ENCODE measurements around the gene HAPLN2. TPM values are rescaled to one million over a fixed set of nuclear protein-coding genes. Genes with fewer than 3 reads are reported as not detected.

The HAPLN2 gene
- total and polyA plus RNA-seq, 2 of the 4 experiments (the other 2 are of a cell fraction): not detected

DNA sequence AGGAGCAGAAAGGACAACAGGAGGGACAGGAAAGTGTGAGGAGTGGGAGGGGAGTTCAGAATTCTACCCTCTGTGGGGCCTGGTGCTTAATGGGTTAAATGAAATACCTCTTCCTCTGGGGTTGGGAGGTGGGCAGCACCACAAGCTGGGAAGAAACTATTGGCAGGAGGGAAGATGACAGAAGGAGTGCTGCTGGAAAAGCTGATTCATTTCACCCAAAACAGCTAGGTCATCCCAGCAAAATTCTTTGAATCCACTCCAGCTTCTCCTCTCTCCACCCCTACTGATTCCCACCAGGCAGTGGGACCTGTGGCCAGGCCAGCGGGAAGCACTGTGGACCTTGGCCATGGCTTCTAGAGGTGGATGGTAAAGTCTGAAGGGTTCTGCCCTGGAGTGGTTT is 35.5 kb downstream of the HAPLN2 start:
- POLR2A ChIA-PET (ENCODE audit: unreplicated experiment): no interaction called here
- no peak for TF ChIP-seq SMC3 (IDR thresholded peaks at IDR 0.05; ENCODE audit: low read depth, low read length)
- no peak for TF ChIP-seq RAD21 (IDR thresholded peaks at IDR 0.05; ENCODE audit: low read length)
- no peak for TF ChIP-seq CEBPB (IDR thresholded peaks at IDR 0.05; ENCODE audit: low read depth, low read length)
- TF ChIP-seq POLR2A (IDR thresholded peaks at IDR 0.05; ENCODE audit: low read depth, low read length): no peak
- no peak for TF ChIP-seq MAZ (IDR thresholded peaks at IDR 0.05; ENCODE audit: borderline replicate concordance, low read depth, low read length)
- TF ChIP-seq, protein P1, sequence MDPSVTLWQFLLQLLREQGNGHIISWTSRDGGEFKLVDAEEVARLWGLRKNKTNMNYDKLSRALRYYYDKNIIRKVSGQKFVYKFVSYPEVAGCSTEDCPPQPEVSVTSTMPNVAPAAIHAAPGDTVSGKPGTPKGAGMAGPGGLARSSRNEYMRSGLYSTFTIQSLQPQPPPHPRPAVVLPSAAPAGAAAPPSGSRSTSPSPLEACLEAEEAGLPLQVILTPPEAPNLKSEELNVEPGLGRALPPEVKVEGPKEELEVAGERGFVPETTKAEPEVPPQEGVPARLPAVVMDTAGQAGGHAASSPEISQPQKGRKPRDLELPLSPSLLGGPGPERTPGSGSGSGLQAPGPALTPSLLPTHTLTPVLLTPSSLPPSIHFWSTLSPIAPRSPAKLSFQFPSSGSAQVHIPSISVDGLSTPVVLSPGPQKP (IDR thresholded peaks at IDR 0.05; ENCODE audit: borderline replicate concordance, low read depth, low read length): no peak
- TF ChIP-seq MXI1 (IDR thresholded peaks at IDR 0.05; ENCODE audit: borderline replicate concordance, low read depth, low read length): no peak
- no peak for TF ChIP-seq CHD1 (IDR thresholded peaks at IDR 0.05; ENCODE audit: low read depth, low read length)
- no peak for TF ChIP-seq RCOR1 (IDR thresholded peaks at IDR 0.05; ENCODE audit: insufficient replicate concordance, low read length)
- no peak for TF ChIP-seq BHLHE40 (IDR thresholded peaks at IDR 0.05; ENCODE audit: low read depth, low read length)
- TF ChIP-seq, protein P2, sequence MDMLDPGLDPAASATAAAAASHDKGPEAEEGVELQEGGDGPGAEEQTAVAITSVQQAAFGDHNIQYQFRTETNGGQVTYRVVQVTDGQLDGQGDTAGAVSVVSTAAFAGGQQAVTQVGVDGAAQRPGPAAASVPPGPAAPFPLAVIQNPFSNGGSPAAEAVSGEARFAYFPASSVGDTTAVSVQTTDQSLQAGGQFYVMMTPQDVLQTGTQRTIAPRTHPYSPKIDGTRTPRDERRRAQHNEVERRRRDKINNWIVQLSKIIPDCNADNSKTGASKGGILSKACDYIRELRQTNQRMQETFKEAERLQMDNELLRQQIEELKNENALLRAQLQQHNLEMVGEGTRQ (IDR thresholded peaks at IDR 0.05; ENCODE audit: low read depth, low read length): no peak
- TF ChIP-seq NFE2L2 (IDR thresholded peaks at IDR 0.05; ENCODE audit: low read depth, low read length): no peak
- TF ChIP-seq MAFK (IDR thresholded peaks at IDR 0.05; ENCODE audit: low read depth, low read length): no peak
- TF ChIP-seq, protein P3, sequence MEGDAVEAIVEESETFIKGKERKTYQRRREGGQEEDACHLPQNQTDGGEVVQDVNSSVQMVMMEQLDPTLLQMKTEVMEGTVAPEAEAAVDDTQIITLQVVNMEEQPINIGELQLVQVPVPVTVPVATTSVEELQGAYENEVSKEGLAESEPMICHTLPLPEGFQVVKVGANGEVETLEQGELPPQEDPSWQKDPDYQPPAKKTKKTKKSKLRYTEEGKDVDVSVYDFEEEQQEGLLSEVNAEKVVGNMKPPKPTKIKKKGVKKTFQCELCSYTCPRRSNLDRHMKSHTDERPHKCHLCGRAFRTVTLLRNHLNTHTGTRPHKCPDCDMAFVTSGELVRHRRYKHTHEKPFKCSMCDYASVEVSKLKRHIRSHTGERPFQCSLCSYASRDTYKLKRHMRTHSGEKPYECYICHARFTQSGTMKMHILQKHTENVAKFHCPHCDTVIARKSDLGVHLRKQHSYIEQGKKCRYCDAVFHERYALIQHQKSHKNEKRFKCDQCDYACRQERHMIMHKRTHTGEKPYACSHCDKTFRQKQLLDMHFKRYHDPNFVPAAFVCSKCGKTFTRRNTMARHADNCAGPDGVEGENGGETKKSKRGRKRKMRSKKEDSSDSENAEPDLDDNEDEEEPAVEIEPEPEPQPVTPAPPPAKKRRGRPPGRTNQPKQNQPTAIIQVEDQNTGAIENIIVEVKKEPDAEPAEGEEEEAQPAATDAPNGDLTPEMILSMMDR (conservative IDR thresholded peaks at IDR 0.05; ENCODE audit: low read depth, low read length): no peak
- no peak for TF ChIP-seq FOS (IDR thresholded peaks at IDR 0.05; ENCODE audit: low read depth, low read length)
- no peak for TF ChIP-seq RFX5 (IDR thresholded peaks at IDR 0.05; ENCODE audit: low read depth, low read length)
- Histone ChIP-seq H3K27ac (ENCODE audit: insufficient read depth, low read length) (no peak overlapping the region), H2BK120ac (ENCODE audit: low read depth, low read length) (no peak overlapping the region), H2AK5ac (ENCODE audit: low read depth, low read length) (no peak overlapping the region), H4K20me1 (ENCODE audit: insufficient read depth, low read length) (0 out of 2 replicates have a peak, but pooled peaks cover 8% of the 10 kb centered on the region), H3K79me1 (ENCODE audit: low read depth in 1 of 2, low read length in 2 of 2) (no peaks in the 10 kb centered on the region), H3K14ac (replicated peaks; ENCODE audit: low read depth, low read length) (no peak overlapping the region), H4K91ac (ENCODE audit: insufficient read depth, low read depth, low read length) (no peak overlapping the region), H3K9me1 (ENCODE audit: insufficient read depth, low read length) (no peaks in the 10 kb centered on the region), H3K9ac (ENCODE audit: low read depth, low read length) (no peak overlapping the region), H2BK5ac (ENCODE audit: low read depth, low read length, poor library complexity, severe bottlenecking) (no peak overlapping the region), H3K9me3 (ENCODE audit: control insufficient read depth, insufficient read depth, low read length) (no peaks in the 10 kb centered on the region), H3K4ac (ENCODE audit: low read depth, low read length) (no peak overlapping the region), H4K8ac (ENCODE audit: low read depth in 2 of 2, low read length in 2 of 2) (no peak overlapping the region), H2BK15ac (ENCODE audit: low read depth, low read length) (no peak overlapping the region), H2AK9ac (replicated peaks; ENCODE audit: low read depth, low read length, poor library complexity) (no peak overlapping the region), H3K56ac (ENCODE audit: extremely low read depth, insufficient read depth, low read length) (no peak overlapping the region), H3K18ac (ENCODE audit: low read depth, low read length) (no peak overlapping the region), H2BK20ac (ENCODE audit: low read depth, low read length) (no peak overlapping the region), H3K4me3 (ENCODE audit: insufficient read depth, low read depth, low read length) (no peak overlapping the region), H2AFZ (replicated peaks; ENCODE audit: low read length, poor library complexity) (no peak overlapping the region), H3K27me3 (ENCODE audit: control insufficient read depth, insufficient read depth, low read length) (peaks cover 54% of the 10 kb centered on the region), H4K5ac (ENCODE audit: low read depth, low read length) (no peak overlapping the region), H3K4me1 (ENCODE audit: control insufficient read depth, insufficient read depth, low read length) (peaks cover 3% of the 10 kb centered on the region; the same call in 1 of the 2 replicates), H3K23ac (ENCODE audit: low read depth, low read length) (no peak overlapping the region), H3K4me2 (ENCODE audit: low read depth, low read length) (no peak overlapping the region), H3K36me3 (ENCODE audit: control insufficient read depth, insufficient read depth, low read length) (no peaks in the 10 kb centered on the region)
- CTCF ChIA-PET: interaction anchor here (1.0 kb wide), 1 partner anchor 22 kb away, joined by 3 read pairs; the partner anchor contains the start of gene NES
- dilution Hi-C loops (cut with HindIII; ENCODE audit: low sequenced_read_pairs, unreplicated experiment): no loop called here
- DNase-seq: no peak
- intact Hi-C loops (cut with micrococcal nuclease): no loop called here
- BruUV-seq (replicated peaks): no TSS peak
- ATAC-seq (ENCODE audit: low read depth): no peak
- in situ Hi-C loops (cut with MboI; ENCODE audit: low sequenced_read_pairs): loop anchor here (5.0 kb wide), 1 partner anchor 32 kb away; no protein-coding TSS in a partner anchor
- WGBS, 2 experiments (ENCODE audit: extremely low coverage in 2 of 2, insufficient read length in 1 of 2): no CpG with 5 or more reads among the region's 1 CpG

All from IMR-90 (cell line).